Esophagus muscularis mucosa (tissue), 3 donors: ENCODE measurements around the gene STAU1.

Source experiments
- POLR2A ChIP-seq: fragments of 450-650 bp; IDR thresholded peaks from one replicate; pipeline ENCODE4 v1.6.1; 2017; ENCODE audit warnings: antibody characterized with exemption, moderate library complexity, mild to moderate bottlenecking, low read depth
- TF ChIP-seq, protein P1 (sequence below), 3 experiments: fragments of 200-600 bp in 2 of 3; fragments of 450-650 bp in 1 of 3; sonication (generic) in 2 of 3; IDR thresholded peaks; one replicate each; pipeline ENCODE4 v1.5.1; 2017 to 2019; ENCODE audit warnings: antibody characterized with exemption in 3 of 3, mild to moderate bottlenecking in 2 of 3, moderate library complexity in 1 of 3

DNA sequence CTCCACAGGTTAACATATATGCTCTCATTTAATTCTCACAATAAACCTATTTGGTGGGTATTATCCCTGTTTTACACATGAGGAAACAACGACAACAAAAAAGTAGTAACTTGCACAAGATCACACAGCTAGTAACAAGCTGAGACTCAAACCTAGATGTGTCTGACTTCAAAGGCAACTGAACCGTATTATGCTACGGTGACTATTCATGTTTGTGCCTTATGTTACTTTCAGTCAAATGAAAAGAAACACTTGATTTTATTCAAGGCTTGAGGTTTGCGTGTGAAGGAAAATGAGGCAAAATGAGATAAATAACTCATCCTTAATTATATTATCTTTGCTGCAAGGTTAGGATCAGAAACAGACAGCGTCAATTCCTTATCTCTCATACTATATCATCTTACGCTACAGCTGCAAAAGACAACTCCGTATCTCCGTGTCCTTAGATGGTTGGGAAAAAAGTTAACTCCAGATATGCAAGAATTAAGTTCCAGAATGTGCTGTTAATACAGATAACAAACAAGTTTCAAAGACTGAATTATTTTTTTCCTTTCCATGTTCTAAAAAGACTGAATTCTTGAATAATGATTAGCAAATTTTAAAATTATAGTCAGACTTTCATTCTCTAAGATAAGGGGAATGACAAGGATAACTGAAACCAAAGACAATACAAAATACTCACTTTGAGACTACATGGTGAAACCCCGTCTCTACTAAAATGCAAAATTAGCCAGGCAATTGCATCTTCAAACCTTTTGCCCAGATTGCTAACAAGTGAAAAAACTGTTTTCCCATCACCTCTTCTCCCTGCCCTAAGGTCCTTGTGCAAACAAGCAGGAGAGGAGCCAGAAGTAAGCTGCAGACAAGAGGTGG, 27.8 kb downstream of the STAU1 start:
- no peak for TF ChIP-seq POLR2A
- TF ChIP-seq, protein P1, sequence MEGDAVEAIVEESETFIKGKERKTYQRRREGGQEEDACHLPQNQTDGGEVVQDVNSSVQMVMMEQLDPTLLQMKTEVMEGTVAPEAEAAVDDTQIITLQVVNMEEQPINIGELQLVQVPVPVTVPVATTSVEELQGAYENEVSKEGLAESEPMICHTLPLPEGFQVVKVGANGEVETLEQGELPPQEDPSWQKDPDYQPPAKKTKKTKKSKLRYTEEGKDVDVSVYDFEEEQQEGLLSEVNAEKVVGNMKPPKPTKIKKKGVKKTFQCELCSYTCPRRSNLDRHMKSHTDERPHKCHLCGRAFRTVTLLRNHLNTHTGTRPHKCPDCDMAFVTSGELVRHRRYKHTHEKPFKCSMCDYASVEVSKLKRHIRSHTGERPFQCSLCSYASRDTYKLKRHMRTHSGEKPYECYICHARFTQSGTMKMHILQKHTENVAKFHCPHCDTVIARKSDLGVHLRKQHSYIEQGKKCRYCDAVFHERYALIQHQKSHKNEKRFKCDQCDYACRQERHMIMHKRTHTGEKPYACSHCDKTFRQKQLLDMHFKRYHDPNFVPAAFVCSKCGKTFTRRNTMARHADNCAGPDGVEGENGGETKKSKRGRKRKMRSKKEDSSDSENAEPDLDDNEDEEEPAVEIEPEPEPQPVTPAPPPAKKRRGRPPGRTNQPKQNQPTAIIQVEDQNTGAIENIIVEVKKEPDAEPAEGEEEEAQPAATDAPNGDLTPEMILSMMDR (IDR thresholded peaks at IDR 0.05), result no peak
